Gastrocnemius medialis (tissue), 4 donors: ENCODE data around the gene ZNF536. TPM values are rescaled to one million over a fixed set of nuclear protein-coding genes. Genes with fewer than 3 reads are reported as not detected.

Source experiments
- ATAC-seq, 2 donors: fragments of 150-250 bp; one replicate each; pipeline ENCODE4 v1.9.1; 2016
- DNase-seq, 2 donors: peaks; one replicate each; pipeline ENCODE4 v3.0.0-alpha.2; 2019
- H3K27ac ChIP-seq, 4 donors: fragments of 200-600 bp; sonication (generic); 1 replicate in 1 of 4; 2 replicates in 3 of 4; pipeline ENCODE4 v1.5.1; 2016 to 2018; ENCODE audit warnings: mild to moderate bottlenecking in 2 of 4, moderate library complexity in 1 of 4
- H3K27me3 ChIP-seq, 3 donors: fragments of 200-600 bp; sonication (generic) in 2 of 3; 1 replicate in 1 of 3; 2 replicates in 2 of 3; pipeline versions ENCODE4 v1.5.1 to v1.6.0; 2016 to 2019; ENCODE audit warnings: mild to moderate bottlenecking in 1 of 3, moderate library complexity in 1 of 3
- H3K36me3 ChIP-seq, 2 donors: fragments of 200-600 bp; sonication (generic) in 1 of 2; one replicate each; pipeline ENCODE4 v1.5.1; 2017 to 2018
- H3K4me1 ChIP-seq, 2 donors: fragments of 200-600 bp; sonication (generic) in 1 of 2; one replicate each; pipeline ENCODE4 v1.5.1; 2016 to 2017; ENCODE audit warnings: mild to moderate bottlenecking in 2 of 2
- H3K4me3 ChIP-seq, 4 donors: fragments of 200-600 bp; sonication (generic) in 3 of 4; 1 replicate in 1 of 4; 2 replicates in 3 of 4; pipeline ENCODE4 v1.5.1; 2016 to 2019; ENCODE audit warnings: mild to moderate bottlenecking in 2 of 4
- H3K9me3 ChIP-seq, 3 donors: fragments of 200-600 bp; sonication (generic) in 2 of 3; 1 replicate in 1 of 3; 2 replicates in 2 of 3; pipeline ENCODE4 v1.5.1; 2016 to 2019
- POLR2A ChIP-seq, 2 donors: fragments of 450-650 bp; IDR thresholded peaks; one replicate each; pipeline ENCODE4 v1.6.1; 2017; ENCODE audit warnings: antibody characterized with exemption in 2 of 2, mild to moderate bottlenecking in 2 of 2, moderate library complexity in 2 of 2
- in situ Hi-C, 4 donors: fragments of 200-750 bp; cut with MboI; loops; one replicate each; pipeline versions ENCODE4 v1.15.0 to v1.8.0; 2017; ENCODE audit warnings: low sequenced_read_pairs in 4 of 4
- intact Hi-C: fragments of 100-400 bp; cut with DNase I; formaldehyde crosslinking; loops from one replicate; pipeline ENCODE4 v1.15.1; 2023; ENCODE audit warnings: low total_unique reads
- total RNA-seq, 4 donors: library from RNA; depleted of rRNA; stranded (reverse); fragments of >200 nt; gene quantifications; one replicate each; pipeline versions ENCODE4 v1.1.0 to v1.2.3, GENCODE V29; 2016
- TF ChIP-seq, protein P1 (sequence below), 5 experiments: fragments of 450-650 bp in 3 of 5; fragments of 200-600 bp in 2 of 5; sonication (generic) in 2 of 5; IDR thresholded peaks in 4 of 5; conservative IDR thresholded peaks in 1 of 5; 1 replicate in 4 of 5; 2 replicates in 1 of 5; pipeline ENCODE4 v1.5.1; 2016 to 2019; ENCODE audit warnings: antibody characterized with exemption in 5 of 5, mild to moderate bottlenecking in 3 of 5, moderate library complexity in 3 of 5

The ZNF536 gene
- total RNA-seq, 4 donors from 2014 or later, result 0.12 to 0.44 (median 0.20) TPM; not detected in 1

DNA sequence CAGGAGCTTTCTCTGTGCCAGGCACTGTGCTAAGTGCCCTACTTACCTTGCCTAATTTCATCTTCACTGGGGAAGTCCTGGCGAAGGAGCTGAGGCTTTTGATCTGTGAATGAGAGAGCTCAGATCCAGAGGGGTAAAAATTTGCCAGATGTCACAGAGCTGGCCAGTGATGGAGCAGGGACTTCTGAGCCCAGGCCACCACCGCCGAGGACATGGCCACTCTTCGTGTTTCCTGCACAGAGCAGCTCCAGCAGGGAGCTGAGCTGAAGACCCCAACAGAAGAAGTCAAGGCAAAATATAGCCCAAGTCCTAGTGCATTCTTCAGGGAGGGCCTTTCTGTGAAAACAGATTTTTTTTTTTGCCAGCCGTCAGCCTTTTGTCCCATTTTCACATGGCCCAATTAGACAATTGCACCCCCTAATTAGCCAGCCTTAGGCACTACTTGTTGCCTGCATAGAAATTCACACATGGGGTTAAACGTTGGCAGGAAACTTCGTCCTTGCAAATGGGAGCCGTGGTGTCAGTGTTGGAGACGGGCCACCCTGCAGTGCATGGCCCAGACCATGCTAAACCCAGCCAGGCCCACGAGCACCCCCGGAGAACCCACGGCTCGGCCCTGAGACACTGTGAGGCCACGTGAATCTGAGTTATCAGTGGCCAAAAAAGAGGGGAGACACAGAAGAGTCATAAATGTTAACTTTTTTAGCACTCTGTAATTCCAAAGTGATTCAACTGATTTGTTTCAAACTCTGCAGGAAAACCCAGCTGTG lies 7.8 kb downstream of the ZNF536 start:
- no peaks in the 10 kb centered on the region for H3K36me3 ChIP-seq
- no peaks in the 10 kb centered on the region for H3K9me3 ChIP-seq
- no peak for TF ChIP-seq POLR2A (IDR thresholded peaks at IDR 0.05)
- ATAC-seq (no peak), DNase-seq (no peak)
- H3K27me3 ChIP-seq, result peaks cover 6 to 16% (median 8%) of the 10 kb centered on the region in 3 donors
- no peak overlapping the region for H3K4me3 ChIP-seq
- in situ Hi-C loops, result no loop called here
- intact Hi-C loops, result no loop called here
- H3K27ac ChIP-seq, result no peak overlapping the region
- no peaks in the 10 kb centered on the region for H3K4me1 ChIP-seq

DNA sequence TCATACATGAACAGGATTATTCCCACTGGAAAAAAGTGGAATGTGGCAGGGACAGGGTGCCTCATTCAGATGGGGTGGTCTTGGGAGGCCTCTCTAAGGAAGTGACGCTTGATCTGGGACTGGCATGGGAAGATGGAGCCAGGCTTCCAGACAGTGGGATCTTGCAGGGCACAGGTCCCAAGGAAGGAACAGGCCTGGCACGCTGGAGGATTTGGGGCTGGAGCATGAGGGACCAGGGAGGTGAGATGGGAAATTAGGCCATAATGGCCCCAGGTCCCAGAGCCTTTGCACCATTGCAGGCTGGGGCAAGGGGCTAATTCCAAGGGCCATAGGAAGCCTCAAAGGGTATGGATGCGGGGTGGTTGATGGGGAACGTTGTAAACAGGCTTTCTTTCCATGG lies 9.2 kb downstream of the ZNF536 start:
- Histone ChIP-seq H3K27me3 (peaks cover 0 to 4% (median 0%) of the 10 kb centered on the region in 3 donors), H3K4me1 (no peaks in the 10 kb centered on the region), H3K4me3 (no peak overlapping the region), H3K36me3 (no peaks in the 10 kb centered on the region), H3K27ac (no peak overlapping the region), H3K9me3 (no peaks in the 10 kb centered on the region)
- intact Hi-C loops (no loop called here), in situ Hi-C loops (no loop called here)
- DNase-seq (no peak), ATAC-seq (no peak)
- no peak for TF ChIP-seq POLR2A (IDR thresholded peaks at IDR 0.05)
- TF ChIP-seq, protein P1, sequence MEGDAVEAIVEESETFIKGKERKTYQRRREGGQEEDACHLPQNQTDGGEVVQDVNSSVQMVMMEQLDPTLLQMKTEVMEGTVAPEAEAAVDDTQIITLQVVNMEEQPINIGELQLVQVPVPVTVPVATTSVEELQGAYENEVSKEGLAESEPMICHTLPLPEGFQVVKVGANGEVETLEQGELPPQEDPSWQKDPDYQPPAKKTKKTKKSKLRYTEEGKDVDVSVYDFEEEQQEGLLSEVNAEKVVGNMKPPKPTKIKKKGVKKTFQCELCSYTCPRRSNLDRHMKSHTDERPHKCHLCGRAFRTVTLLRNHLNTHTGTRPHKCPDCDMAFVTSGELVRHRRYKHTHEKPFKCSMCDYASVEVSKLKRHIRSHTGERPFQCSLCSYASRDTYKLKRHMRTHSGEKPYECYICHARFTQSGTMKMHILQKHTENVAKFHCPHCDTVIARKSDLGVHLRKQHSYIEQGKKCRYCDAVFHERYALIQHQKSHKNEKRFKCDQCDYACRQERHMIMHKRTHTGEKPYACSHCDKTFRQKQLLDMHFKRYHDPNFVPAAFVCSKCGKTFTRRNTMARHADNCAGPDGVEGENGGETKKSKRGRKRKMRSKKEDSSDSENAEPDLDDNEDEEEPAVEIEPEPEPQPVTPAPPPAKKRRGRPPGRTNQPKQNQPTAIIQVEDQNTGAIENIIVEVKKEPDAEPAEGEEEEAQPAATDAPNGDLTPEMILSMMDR (IDR thresholded peaks at IDR 0.05 in 4 of 5, conservative IDR thresholded peaks at IDR 0.05 in 1 of 5), result no peak

DNA sequence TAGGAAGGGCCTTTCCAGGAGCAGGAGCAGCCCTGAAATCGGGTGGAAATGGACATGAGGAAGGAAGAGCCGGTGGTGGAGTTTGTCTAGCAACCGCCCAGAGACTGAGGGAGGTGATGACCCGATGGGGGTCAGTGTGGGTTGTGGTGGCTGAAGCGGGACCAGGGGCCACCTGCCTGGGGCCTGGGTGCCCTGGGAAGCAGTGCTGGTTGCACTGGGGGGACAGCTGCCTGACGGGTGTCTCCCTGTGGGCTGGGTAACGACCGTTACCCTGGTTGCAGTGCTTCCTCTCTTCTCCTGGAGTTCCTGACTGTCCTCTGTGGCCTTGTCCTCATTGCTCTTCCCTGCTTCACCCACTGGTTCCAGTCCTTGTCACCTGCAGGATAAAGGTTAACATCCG lies 13.0 kb downstream of the ZNF536 start:
- TF ChIP-seq, protein P1 (IDR thresholded peaks at IDR 0.05 in 4 of 5, conservative IDR thresholded peaks at IDR 0.05 in 1 of 5), result no peak
- TF ChIP-seq POLR2A (IDR thresholded peaks at IDR 0.05), result no peak
- Histone ChIP-seq H3K9me3 (no peaks in the 10 kb centered on the region), H3K4me3 (no peak overlapping the region)

DNA sequence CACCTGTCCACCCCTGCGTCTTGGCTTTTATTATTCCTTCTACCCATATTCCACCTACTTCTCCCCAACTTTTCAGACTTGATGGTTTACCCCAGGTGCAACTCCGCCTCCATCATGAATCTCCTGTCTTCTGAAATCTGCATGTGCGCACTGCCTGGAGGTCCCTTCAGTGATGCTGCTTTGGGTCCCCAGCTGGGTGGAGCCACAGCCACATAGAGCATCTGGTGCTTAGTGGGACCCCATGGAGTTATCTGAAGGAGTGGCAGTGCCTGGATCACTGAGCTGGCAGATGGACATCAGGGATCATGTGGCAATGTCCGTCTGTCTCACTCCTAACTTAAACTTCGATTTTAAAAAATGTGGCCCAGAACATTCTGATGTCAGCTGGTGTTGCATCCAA lies 13.5 kb downstream of the ZNF536 start:
- Histone ChIP-seq H3K36me3 (no peaks in the 10 kb centered on the region), H3K4me1 (no peaks in the 10 kb centered on the region), H3K9me3 (no peaks in the 10 kb centered on the region), H3K4me3 (no peak overlapping the region), H3K27ac (no peak overlapping the region), H3K27me3 (peaks cover 0 to 4% (median 0%) of the 10 kb centered on the region in 3 donors)
- ATAC-seq, result no peak
- TF ChIP-seq, protein P1 (IDR thresholded peaks at IDR 0.05 in 4 of 5, conservative IDR thresholded peaks at IDR 0.05 in 1 of 5), result no peak
- TF ChIP-seq POLR2A (IDR thresholded peaks at IDR 0.05), result no peak
- DNase-seq, result no peak
- in situ Hi-C loops (no loop called here), intact Hi-C loops (no loop called here)

More for the DNA sequence above, 13.0 kb downstream of the ZNF536 start:
- ATAC-seq, result no peak
- DNase-seq, result no peak
- in situ Hi-C loops (no loop called here), intact Hi-C loops (no loop called here)
- H3K27me3 ChIP-seq, result peaks cover 0 to 3% (median 0%) of the 10 kb centered on the region in 3 donors
- no peak overlapping the region for H3K27ac ChIP-seq
- H3K36me3 ChIP-seq, result no peaks in the 10 kb centered on the region
- no peaks in the 10 kb centered on the region for H3K4me1 ChIP-seq

DNA sequence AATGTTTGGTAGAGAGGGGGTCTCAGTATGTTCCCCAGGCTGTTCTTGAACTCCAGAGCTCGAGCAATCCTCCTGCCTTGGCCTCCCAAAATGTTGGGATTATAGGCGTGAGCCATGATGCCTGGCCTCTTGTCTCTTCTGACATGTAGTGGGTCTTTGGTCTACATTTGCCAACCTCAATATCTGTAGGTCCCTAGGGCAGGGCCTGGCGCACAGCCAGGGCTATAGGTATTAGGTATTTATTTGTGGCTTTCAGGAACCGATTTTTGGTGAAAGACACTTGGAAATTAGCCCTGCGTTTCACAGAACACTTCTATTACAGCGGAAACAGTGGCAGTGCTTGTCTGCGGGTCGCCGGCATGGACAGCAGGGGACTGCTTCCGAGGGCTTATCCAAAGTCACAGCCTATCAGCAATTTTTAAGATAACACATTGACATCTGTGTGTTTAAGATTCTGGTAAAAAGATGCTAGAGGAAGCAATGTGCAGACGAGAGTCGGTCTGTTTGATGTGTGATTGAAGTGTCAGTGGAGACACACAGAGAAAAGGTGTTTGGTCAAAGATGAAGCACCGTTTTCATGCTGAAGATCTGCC lies 14.5 kb downstream of the ZNF536 start:
- Histone ChIP-seq H3K4me1 (no peaks in the 10 kb centered on the region), H3K4me3 (no peak overlapping the region), H3K36me3 (no peaks in the 10 kb centered on the region), H3K27ac (no peak overlapping the region), H3K27me3 (peaks cover 0 to 4% (median 0%) of the 10 kb centered on the region in 3 donors), H3K9me3 (no peaks in the 10 kb centered on the region)
- DNase-seq, result no peak
- in situ Hi-C loops, result no loop called here
- no peak for TF ChIP-seq POLR2A (IDR thresholded peaks at IDR 0.05)
- TF ChIP-seq, protein P1 (IDR thresholded peaks at IDR 0.05 in 4 of 5, conservative IDR thresholded peaks at IDR 0.05 in 1 of 5), result no peak
- ATAC-seq, result no peak
- intact Hi-C loops, result no loop called here
